GM21447 (cell line): ENCODE results near the gene ACBD6.

Source experiments
- ATAC-seq: cut with Tn5 transposase; IDR thresholded peaks from one replicate; pipeline ENCODE4 v1.9.1; 2021; ENCODE audit not compliant: unreplicated experiment

Gene ACBD6

DNA sequence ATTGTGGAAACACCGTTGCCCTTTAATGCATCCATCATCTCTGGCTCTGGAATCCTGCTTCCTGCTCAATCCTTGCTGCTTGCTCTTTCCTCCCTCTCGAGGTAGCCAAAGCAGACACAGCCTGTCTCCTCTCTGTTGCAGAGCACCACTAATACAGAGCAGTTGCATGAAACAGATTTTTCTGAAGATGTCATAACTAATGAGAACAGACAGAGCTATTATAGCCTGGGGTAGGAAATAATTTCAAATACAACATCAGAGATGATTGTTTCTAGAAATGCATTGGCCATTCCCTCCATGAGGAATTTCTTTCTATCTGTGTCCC is 23.3 kb upstream of the ACBD6 start:
- ATAC-seq = no peak

DNA sequence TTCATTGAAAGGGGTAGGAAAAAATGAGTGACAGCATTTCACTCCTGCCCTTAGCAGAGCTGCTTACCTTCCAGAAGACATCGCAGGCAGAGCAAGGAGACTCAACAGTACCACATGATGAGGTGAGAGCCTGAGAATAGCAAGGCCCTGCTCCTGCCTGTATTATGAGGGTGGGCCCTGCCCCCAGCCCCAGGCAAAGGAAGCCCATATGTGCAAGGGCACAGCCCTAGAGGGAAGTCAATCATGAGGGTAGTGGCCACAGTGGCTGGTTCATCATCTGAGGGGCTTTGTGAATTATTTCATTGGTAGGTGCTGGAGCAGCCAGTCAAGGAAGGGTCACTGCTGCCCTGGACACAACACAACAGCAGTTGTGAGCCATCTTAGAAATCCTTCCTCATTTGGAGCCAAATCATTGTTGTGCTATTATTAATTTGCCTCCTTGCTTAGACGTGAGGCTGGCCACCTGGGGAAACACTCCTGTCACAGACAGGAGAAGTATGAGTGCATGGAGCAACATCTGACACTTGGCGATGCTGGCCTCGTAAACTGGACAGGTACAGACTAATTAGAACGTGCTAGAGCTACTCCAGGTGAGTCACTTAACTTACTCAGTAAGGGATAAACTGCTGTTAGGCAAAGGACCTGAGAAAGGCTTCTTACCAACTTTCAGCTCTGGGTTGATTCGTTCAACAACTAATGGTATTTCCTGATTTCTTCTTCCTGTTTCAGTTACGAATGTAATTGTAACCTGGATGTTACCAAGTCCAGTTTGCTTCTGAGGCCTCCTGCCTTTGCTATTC is 22.7 kb upstream of the ACBD6 start:
- no peak for ATAC-seq

DNA sequence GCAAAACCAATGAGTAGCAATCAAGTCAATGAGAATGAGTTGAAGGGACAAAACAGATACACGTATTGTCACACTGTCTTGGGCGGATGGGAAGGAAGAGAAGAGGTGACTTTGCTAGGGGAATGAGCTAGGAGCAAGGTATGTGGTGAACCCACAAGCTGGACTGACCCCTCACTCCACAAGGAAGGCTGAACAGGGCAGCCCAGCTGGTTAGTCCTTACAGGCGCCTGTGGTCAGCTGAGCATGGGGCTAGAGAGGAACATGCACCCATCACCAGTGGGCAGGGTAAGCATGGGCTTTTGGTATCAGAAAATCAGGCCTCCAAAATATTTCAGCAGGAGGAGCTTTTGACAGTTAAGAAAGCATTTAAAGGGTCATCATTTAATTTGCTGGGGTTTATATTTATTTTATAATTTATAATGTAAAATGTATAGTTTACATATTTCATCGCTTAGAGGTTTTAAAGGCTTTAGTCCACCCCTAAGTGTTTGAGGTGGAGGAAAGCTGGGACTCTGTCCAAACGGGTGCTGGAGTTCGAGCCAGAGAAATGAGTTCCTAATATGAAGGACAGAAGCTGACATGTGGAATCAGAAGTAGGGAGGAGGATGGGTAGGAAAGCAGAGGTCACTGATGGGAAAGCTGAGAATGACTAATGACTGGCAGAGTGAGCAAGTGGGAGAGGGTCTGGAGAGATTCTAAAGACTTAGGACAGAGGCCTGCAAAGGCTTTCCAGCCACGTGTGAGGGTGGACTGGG is 22.0 kb upstream of the ACBD6 start:
- no peak for ATAC-seq

DNA sequence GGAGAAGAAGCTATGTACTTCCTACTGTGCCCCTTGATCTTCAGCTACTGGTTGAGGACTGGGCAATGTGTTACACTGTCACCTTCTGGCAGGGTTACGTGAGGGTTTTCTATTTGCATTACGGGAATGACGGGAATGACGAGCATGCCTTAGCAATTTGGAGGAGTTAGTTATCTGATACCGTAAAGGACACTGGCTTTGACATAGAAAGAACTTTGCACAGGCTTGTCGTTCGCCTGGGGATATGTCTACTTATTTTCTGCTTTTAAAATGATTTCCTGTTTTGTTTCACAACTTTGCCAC is 19.8 kb upstream of the ACBD6 start:
- no peak for ATAC-seq

DNA sequence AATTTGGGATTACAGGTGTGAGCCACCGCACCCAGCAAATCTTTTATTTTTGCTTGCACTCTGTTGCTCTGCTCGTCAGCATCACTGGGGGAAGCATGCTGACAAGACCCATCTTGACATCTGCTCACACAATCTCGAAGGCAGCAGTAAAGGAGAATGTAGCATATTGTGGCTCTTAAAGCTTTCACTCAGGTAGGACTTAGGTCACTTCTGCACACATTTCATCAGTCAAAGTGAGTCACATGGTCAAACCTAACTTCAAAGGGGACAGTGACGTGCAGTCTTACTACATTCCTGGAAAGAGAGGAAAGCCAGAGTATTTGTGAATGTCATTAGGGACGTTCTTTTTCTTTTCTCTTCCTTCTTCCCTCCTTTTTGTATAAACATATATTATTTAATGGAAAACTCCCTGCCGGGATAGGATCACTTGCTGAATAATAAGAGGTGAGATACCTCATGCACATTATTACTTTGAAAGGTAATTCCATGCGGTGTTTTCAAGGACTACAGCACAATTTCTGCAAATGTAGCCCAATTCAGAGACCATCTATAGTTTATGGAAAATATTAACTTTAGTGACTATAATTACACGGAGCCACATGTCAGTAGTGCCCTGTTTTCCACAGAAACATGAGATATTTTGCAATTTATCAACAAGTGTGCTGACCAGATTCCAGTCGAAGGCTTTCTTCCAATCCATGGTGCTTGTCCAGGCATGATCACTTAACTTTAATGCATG is 19.3 kb upstream of the ACBD6 start:
- no peak for ATAC-seq

DNA sequence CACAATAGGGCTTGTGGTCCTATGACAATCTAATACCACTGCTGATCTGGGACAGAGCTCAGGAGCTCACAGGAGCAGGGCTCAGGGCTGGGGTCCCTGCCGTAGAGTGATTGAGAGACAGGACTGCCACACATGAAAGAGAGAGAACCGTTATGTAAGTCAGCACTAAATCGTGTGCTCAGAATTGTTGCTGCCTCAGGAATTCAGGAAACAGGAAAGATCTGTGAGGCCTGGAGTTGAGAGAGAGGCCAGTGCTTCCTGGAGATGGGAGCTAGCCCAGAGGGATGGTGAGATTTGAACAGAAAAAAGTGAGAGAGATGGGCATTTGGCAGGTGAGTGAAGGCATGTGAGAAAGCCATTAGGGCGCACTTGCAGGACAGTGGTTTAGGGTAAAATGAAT is 17.5 kb upstream of the ACBD6 start:
- ATAC-seq = no peak

DNA sequence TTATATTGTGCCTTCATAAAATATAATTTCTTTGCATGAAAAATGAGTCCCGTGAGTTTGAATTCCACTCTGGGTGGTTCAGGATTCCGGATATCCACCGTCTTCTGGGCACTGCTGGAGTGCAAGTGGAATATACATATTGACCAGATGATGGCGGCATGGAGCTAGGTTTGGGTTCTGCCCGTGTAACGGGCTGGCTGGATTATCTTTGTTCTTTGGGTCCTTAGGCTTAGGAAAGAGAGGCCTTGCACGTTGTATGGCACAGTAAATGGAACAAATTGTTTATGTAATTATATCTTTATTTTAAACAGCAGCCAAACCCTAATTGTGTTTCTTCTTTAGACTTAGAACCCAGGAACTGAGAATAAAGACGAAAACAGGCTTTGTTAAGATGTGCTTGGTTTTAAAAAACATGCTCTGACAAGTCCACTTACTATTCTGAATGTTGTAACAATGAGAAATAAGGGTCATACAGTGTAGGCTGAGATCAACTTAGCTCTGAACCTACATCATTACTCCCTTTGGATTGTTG is 13.5 kb upstream of the ACBD6 start:
- peak; percentile 96 for ATAC-seq

DNA sequence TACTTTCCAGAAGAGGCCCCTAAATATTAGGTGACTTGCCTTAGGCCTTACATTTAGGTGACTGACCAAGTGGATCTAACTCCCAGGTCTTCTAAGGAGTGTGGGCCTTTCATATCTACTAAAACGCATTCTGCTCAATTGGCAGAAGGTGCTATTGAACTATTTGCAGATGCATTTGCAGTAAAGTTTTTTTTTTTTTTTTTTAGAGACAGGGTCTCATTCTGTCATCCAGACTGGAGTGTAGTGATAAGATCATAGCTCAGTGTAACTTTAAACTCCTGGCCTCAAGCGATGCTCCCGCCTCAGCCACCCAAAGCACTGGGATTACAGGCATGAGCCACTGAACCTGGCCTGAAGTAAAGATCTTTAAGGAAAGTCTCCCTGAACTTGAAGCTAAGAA is 13.0 kb upstream of the ACBD6 start:
- ATAC-seq = no peak

DNA sequence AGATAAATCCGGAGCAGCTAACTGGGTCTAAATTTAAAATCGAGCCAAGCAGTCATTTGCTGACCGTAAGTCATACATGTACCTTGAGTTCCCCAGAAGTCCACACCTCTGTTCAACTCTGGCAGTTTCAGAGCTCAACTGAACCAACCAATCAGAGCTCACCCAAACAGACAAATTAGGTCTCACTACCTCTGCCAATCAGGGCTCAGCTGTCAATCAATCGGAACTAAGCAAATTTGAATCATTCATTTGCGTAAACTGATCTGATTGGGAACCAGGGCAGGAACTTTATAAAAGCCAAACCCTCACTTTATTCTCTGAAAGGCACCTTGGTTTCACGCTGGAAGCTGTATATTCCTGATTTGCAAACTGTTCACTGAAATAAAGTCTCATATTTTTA is 11.2 kb upstream of the ACBD6 start:
- no peak for ATAC-seq

DNA sequence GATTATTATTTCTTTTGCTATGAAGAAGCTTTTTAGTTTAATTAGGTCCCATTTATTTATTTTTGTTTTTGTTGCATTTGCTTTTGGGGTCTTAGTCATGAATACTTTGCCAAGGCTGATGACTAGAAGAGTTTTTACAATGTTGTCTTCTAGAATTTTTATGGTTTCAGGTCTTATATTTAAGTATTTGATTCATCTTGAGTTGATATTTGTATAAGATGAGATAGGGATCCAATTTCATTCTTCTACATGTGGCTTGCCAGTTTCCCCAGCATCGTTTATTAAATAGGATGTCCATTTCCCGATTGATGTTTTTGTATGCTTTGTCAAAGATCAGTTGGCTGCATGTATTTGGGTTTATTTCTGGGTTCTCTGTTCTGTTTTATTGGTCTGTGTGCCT is 8.5 kb upstream of the ACBD6 start:
- no peak for ATAC-seq

DNA sequence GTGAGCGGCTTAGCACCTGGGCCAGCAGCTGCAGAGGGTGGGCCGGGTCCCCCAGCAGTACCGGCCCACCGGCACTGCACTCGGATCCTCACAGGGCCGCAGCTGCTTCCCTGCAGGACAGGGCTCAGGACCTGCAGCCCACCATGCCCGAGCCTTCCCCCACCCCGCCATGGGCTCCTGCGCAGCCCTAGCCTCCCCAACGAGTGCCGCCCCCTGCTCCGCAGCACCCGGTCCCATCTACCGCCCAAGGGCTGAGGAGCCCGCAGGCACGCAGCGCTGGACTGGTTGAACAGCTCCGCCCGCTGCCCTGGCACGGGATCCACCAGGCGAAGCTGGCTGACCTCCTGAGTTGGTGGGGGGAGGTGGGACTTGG is 6.3 kb upstream of the ACBD6 start:
- no peak for ATAC-seq

DNA sequence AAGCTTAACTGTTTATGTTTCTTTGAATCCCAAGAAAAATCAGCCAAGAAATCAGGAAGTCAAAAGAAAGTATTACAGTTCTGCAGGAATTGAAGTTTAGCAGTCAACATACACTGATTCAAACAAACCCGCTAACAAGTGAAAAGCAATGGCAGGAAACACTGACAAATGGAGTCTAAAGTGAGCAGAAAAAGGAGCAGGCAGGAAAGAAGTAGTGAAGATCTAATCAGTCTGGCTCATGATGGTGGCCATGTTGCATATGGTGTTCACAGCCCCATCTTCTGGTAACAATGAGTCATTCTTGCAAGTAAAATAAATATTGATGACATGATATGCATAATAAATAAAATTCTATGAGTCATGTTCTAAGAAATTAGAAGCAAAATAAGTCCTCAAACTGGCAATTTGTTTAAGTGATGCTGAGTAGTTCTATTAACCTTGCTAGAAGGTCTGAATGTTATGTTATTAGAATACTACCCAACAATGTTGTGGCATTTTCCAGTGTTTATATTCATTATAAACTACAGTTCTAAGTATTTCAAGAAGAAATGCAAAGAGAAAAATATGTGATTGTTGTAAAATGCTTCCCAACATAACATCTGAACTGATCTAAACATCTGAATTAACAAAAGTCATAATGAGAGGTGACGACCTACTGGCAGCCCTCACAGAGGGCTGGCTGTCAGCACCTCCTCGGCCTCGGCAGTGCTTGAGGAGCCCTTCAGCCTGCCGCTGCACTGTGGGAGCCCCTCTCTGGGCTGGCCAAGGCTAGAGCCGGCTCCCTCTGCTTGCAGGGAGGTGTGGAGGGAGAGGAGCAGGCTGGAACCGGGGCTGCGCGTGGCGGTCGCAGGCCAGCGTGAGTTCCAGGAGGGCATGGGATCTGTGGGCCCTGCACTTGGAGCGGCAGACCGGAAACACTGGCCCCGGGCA is 5.7 kb upstream of the ACBD6 start:
- no peak for ATAC-seq

DNA sequence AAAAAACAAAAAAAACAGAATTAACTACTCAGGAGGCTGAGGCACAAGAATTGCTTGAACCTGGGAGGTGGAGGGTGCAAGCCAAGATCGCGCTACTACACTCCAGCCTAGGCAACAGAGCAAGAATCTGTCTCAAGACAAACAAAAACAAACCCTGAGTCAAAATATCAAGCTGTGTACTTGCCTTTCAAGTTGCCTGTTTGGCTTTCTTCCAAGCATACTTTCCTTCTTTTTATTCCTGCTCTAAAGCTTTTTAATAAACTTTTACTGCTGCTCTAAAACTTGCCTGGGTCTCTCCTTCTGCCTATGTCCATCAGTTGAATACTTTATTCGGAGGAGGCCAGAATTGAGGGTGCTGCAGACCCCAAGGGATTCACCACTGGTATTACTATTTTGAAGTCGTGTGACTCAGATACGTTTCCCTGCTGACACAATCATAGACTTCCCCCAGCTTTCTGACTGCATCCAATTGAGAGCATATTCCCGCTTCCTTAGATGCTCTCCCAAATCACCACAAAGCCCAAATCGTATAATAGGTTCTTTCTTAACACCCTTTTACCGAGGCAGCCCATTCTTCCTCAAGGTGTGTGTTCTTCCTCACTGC is 3.5 kb upstream of the ACBD6 start:
- ATAC-seq = no peak

DNA sequence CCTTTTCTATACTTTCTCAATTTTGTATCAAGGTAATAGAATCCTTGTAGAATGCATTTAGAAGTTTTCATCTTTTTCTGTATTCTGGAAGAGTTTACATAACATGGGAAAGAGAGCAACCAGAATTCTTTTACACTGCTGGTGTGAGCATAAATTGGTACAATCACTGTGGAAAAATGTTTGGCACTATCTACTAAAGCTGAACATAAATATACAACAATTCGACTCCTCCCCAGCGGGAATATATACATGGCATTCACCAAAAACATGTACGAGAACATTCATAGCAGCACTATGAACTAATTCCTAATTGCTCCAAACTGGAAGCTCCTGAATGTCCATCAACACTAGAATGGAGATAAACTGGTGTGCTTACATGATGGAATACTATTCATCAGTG is 1.8 kb upstream of the ACBD6 start:
- no peak for ATAC-seq

DNA sequence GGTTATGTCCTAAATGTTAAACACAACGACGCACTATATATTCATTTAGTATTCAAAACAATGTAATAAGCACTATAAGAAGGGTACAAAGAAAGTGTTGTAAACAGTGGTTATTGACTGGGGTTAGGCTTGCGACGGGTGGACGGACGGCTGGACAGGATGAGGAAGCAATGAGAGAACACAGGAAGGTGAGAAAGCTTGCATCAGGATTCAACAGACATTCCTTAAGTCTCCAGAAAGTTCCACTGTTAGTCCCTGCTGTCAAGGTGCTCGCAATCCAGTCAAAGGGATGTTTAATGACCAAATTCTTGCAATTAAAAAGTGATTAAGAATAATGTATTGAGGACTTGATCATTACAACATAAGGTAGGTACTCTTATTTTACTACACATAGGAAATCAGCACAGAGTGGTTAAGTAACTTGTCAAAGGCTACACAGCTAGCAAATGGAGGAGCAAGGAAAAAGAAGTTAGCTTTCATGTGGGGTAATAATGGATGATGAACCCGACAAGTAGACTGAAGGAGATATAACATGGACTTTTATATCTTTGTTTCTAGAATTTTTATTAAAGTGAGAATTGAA is 994 bp upstream of the ACBD6 start:
- peak; percentile 1 for ATAC-seq

DNA sequence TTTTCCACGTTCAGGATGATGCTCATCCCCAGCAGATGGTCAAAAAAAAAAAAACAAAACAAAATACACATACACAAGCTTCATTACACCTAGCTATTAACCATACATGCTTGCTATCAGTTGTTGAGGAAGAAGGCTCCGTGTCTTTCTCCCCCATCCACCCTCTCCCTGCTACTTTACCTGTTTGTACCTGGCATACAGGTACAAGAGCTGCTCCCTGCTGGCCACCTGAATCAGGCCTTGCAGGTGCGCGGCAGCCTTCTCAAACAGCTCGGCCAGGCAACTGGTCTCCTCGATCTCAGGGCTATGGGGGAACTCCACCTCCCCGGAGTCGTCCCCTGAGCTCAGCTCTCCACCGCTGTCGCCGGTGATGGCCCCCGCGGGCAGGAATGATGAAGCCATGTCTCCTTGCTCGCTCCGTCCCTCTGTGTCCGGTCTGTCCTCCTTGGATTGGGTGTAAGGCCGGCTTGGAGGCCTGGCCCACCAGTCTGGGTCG is 464 bp downstream of the ACBD6 start:
- ATAC-seq = peak; percentile 35

DNA sequence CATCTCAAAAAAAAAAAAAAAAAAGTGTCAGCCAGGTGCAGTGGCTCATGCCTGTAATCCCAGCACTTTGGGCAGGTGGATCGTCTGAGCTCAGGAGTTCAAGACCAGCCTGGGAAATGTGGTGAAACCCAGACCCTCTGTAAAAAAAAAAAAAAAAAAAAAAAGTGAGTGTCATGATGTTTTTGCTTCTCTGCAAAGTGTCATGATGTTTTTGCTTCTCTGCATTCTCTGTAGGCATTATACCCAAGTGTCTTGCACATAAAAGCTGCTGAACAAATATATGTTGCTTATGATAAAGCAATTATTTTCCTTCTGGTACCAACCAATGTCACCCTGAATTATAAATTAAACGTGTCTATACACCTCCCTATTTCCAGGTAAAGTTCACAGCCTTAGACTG is 1.7 kb downstream of the ACBD6 start:
- ATAC-seq = no peak

DNA sequence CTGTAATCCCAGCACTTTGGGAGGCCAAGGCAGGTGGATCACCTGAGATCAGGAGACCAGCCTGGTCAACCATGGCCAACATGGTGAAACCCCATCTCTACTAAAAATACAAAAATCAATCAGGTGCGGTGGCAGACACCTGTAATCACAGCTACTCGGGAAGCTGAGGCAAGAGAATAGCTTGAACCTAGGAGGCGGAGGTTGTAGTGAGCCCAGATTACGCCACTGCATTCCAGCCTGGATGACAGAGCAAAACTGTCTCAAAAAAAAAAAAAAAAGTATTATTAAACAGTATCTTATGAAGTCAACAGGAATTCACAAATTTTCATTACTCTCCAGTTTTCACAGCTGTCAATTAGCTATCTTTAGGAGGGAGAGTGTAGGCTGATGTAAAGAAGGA is 3.8 kb downstream of the ACBD6 start:
- ATAC-seq = no peak

DNA sequence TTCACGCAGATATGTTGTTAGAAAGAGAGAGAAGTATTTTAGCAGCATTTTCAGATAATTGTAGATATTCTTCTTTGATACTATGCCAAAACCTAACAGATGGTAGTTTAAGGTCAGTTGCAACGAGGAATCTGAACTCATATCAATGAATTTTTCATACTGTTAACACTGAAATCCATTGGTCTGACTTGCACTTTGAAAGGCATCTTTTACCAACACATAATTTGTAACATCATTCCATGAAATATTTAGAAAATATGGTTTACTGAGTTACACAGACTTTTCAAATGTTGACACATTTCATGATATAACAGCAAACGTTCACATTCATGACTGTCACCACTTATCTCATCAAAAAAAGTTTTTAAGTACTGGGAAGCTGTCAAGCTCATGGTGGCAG is 4.6 kb downstream of the ACBD6 start:
- ATAC-seq = no peak

DNA sequence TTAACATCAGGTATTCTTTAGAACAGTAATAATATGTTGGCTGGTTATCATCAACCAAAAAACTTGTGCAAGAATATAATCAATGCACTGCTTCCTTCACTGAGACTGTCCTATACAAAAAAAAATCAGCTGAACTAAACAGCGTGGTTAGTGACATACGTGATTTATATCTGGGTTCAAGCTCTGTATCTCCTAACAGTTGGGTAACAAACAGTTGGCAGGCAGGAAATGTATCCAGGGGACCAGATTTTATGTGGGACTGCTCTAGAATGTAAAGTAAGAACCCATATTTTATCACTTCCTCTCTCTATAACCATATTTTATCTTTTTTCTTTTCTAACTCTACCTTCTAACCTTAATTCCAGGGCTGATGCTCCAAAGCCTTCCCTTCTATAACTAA is 8.0 kb downstream of the ACBD6 start:
- no peak for ATAC-seq
